ENCODE measurements around the gene TCF19. TPM values are rescaled to one million over a fixed set of nuclear protein-coding genes. Genes with fewer than 3 reads are reported as not detected.

The TCF19 gene
- total and polyA plus RNA-seq, 2 donors (not counting 1 experiment from before 2014, with no cell fraction given) = 10.0 to 10.4 TPM

GRCh38 chr6:31112478-31112877, 45.9 kb upstream of the TCF19 start, which contains the start of gene C6orf15:
Gene C6orf15, minus strand, starts transcription at chr6:31112575. Its CDS starts 20 bp downstream, at chr6:31112555.
- 82% methylated on average over 1 of the region's 5 CpGs for WGBS (ENCODE audit: insufficient coverage)
- Histone ChIP-seq H3K9me3 (ENCODE audit: control extremely low read depth in 1 of 3, control insufficient read depth in 2 of 3, insufficient read depth in 1 of 3, low read length in 2 of 3) (no peaks in the 10 kb centered on the region), H3K4me1 (ENCODE audit: control insufficient read depth in 2 of 2, insufficient read depth in 2 of 2, low read length in 2 of 2) (peaks cover 0 to 6% of the 10 kb centered on the region in 2 donors), H2AFZ (ENCODE audit: insufficient read depth, low read depth, low read length, poor library complexity, severe bottlenecking) (no peak within 1 kb of the TSS), H3K4me3 (ENCODE audit: control extremely low read depth in 1 of 5, extremely low read depth in 1 of 5, insufficient read depth in 1 of 5, low read depth in 2 of 5, low read length in 4 of 5) (no peak within 1 kb of the TSS), H3K9ac (ENCODE audit: low read length) (no peak within 1 kb of the TSS), H3K36me3 (replicated peaks in 1 of 2; ENCODE audit: control extremely low read depth in 1 of 2, control insufficient read depth in 1 of 2, extremely low read depth in 1 of 2, insufficient read depth in 2 of 2, low read length in 1 of 2) (no peaks in the 10 kb centered on the region), H3K27me3 (replicated peaks in 1 of 4; ENCODE audit: control extremely low read depth in 1 of 4, control insufficient read depth in 3 of 4, insufficient read depth in 4 of 4, low read length in 3 of 4) (peaks cover 0 to 13% (median 3%) of the 10 kb centered on the region in 4 experiments), H3K79me2 (ENCODE audit: control insufficient read depth, insufficient read depth, low read length) (no peaks in the 10 kb centered on the region), H3K27ac (ENCODE audit: low read length in 2 of 2) (no peak within 1 kb of the TSS), H3K4me2 (replicated peaks; ENCODE audit: low read depth, low read length, poor library complexity, severe bottlenecking) (no peak within 1 kb of the TSS), H4K20me1 (ENCODE audit: control insufficient read depth, insufficient read depth, low read length, poor library complexity, severe bottlenecking) (no peaks in the 10 kb centered on the region)
- intact Hi-C loops (cut with micrococcal nuclease) = no loop called here
- H3K9me3 Mint-ChIP-seq (ENCODE audit: insufficient read depth) = no peaks in the 10 kb centered on the region
- no peak within 1 kb of the TSS for H3K4me3 Mint-ChIP-seq
- TF ChIP-seq EZH2 (IDR thresholded peaks at IDR 0.05; ENCODE audit: borderline replicate concordance, insufficient read depth, low read depth, low read length, poor library complexity, severe bottlenecking) (no peak), CTCF (IDR thresholded peaks at IDR 0.05) (no peak)
- POLR2A ChIA-PET = no interaction called here
- H3K27ac Mint-ChIP-seq = no peak within 1 kb of the TSS
- H3K4me1 Mint-ChIP-seq = peaks cover 5% of the 10 kb centered on the region
- ATAC-seq (ENCODE audit: low read depth) (no peak), DNase-seq (no peak)
- H3K27me3 Mint-ChIP-seq = peaks cover 41% of the 10 kb centered on the region
- CTCF ChIA-PET = interaction anchor here (1.0 to 1.2 kb wide), 3 partner anchors 10 to 254 kb away, joined by 3 to 4 read pairs (median 3); no protein-coding TSS in a partner anchor

GRCh38 chr6:31113861-31114540, 44.4 kb upstream of the TCF19 start:
- peaks cover 5% of the 10 kb centered on the region for H3K4me1 Mint-ChIP-seq
- H2AFZ ChIP-seq (ENCODE audit: insufficient read depth, low read depth, low read length, poor library complexity, severe bottlenecking) = no peak overlapping the region
- peaks cover 0 to 13% (median 3%) of the 10 kb centered on the region in 4 experiments for H3K27me3 ChIP-seq (replicated peaks in 1 of 4; ENCODE audit: control extremely low read depth in 1 of 4, control insufficient read depth in 3 of 4, insufficient read depth in 4 of 4, low read length in 3 of 4)
- no peak overlapping the region for H3K4me3 ChIP-seq (ENCODE audit: control extremely low read depth in 1 of 5, extremely low read depth in 1 of 5, insufficient read depth in 1 of 5, low read depth in 2 of 5, low read length in 4 of 5)
- H3K4me2 ChIP-seq (replicated peaks; ENCODE audit: low read depth, low read length, poor library complexity, severe bottlenecking) = no peak overlapping the region
- peaks cover 0 to 6% of the 10 kb centered on the region in 2 donors for H3K4me1 ChIP-seq (ENCODE audit: control insufficient read depth in 2 of 2, insufficient read depth in 2 of 2, low read length in 2 of 2)
- H3K79me2 ChIP-seq (ENCODE audit: control insufficient read depth, insufficient read depth, low read length) = no peaks in the 10 kb centered on the region
- intact Hi-C loops (cut with micrococcal nuclease) = no loop called here
- no peaks in the 10 kb centered on the region for H3K9me3 ChIP-seq (ENCODE audit: control extremely low read depth in 1 of 3, control insufficient read depth in 2 of 3, insufficient read depth in 1 of 3, low read length in 2 of 3)
- no peak for ATAC-seq (ENCODE audit: low read depth)
- no peaks in the 10 kb centered on the region for H4K20me1 ChIP-seq (ENCODE audit: control insufficient read depth, insufficient read depth, low read length, poor library complexity, severe bottlenecking)
- TF ChIP-seq EZH2 (IDR thresholded peaks at IDR 0.05; ENCODE audit: borderline replicate concordance, insufficient read depth, low read depth, low read length, poor library complexity, severe bottlenecking) (no peak), CTCF (IDR thresholded peaks at IDR 0.05) (no peak)
- no peaks in the 10 kb centered on the region for H3K9me3 Mint-ChIP-seq (ENCODE audit: insufficient read depth)
- DNase-seq = no peak
- ChIA-PET CTCF (interaction anchor here (0.6 to 0.7 kb wide), 3 partner anchors 12 to 285 kb away, joined by 3 to 4 read pairs (median 3); no protein-coding TSS in a partner anchor), POLR2A (no interaction called here)
- no peak overlapping the region for H3K9ac ChIP-seq (ENCODE audit: low read length)
- H3K27me3 Mint-ChIP-seq = peaks cover 45% of the 10 kb centered on the region
- H3K4me3 Mint-ChIP-seq = no peak overlapping the region
- H3K27ac Mint-ChIP-seq = no peak overlapping the region
- no peak overlapping the region for H3K27ac ChIP-seq (ENCODE audit: low read length in 2 of 2)
- no peaks in the 10 kb centered on the region for H3K36me3 ChIP-seq (replicated peaks in 1 of 2; ENCODE audit: control extremely low read depth in 1 of 2, control insufficient read depth in 1 of 2, extremely low read depth in 1 of 2, insufficient read depth in 2 of 2, low read length in 1 of 2)
- WGBS (ENCODE audit: insufficient coverage) = 58% methylated on average over 5 of the region's 7 CpGs
